Epithelial cell of prostate (primary cell): Measurements from ENCODE around the gene BLTP1.

Source experiments
- DNase-seq: peaks from one replicate; pipeline ENCODE4 v3.0.0-alpha.2; 2011; ENCODE audit warnings: low read depth, low spot score
- H3K27ac ChIP-seq: fragments of 450-650 bp; 2 replicates; pipeline ENCODE4 v1.5.1; 2017; ENCODE audit warnings: mild to moderate bottlenecking

BLTP1 gene

GRCh38 chr4:122170775-122171174 lies 18.6 kb downstream of the BLTP1 start:
- no peak overlapping the region for H3K27ac ChIP-seq
- no peak for DNase-seq

DNA sequence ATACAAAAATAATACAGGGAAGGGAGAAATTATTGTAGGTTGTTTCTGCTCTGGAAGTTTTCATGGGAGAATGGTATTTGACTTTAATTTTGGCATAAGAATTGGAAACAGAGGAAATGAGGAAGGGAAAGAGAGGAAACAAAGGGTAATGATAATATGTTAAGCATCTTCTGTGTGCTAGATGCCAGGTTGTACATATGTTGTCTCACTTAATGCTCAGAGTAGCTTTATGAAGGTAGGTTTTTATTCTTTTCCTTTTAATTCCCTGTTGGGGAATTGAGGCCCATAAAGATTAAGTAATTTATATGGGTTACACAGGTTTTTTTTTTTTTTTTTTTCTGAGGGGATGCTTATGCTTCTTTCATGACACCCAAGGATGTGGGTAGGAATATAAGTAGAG lies 19.2 kb downstream of the BLTP1 start:
- no peak for DNase-seq
- H3K27ac ChIP-seq = no peak overlapping the region

DNA sequence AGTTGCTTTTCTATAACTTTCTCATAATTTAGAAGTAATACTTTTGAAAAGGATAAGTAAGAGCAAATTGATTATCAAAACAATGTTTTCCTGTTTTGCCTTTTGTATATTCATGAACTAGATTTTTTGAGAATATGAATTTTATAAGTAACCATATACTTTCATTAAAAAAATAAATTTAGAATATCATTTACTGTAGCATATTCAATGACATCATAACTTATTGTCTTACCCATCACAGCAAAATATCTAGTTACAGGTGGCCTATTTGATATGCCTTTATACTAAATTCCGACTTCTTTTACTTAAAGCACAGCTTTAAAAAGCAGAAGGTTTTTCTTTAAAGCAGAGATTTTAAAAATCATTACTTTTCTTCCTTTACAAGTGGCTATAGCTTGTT lies 20.1 kb downstream of the BLTP1 start:
- H3K27ac ChIP-seq = no peak overlapping the region
- DNase-seq = no peak

DNA sequence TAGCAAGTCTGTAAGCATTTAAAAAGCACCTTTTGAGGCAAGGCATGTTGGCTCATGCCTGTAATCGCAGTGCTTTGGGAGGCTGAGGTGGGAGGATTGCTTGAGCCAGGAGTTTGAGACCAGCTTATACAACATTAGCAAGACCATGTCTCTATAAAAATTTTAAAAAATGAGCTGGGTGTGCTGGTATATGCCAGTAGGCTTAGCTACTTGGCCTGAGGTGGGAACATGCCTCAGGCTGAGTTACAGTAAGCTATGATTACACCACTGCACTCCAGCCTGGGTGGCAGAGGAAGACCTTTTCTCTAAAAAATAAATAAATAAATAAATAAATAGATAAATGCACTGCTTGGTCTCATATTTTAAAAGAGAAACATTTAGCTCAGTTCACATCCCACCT lies 26.8 kb downstream of the BLTP1 start:
- H3K27ac ChIP-seq = no peak overlapping the region
- no peak for DNase-seq

DNA sequence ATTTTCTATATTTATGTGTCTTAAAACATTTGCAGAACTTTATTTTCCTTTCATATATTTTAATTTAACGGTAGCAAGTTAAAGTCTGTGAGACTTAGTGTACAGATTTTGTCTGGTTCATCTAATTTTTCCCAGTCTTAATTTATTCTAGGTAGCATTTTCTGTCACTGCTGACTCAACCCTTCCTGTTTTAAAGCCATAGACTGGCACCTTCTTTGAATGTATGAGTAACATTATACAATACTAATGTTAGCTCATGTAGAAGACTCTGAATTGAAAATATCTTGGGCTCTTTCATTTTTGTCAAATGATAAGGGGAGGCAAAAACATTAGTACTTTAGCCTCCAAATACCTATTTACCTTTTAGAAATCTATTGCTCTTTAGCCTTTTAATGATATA lies 43.6 kb downstream of the BLTP1 start:
- no peak for DNase-seq
- no peak overlapping the region for H3K27ac ChIP-seq
